Measurements from ENCODE around the gene LRP5.

Gene LRP5

GRCh38 chr11:68332186-68332585 is 19.8 kb downstream of the LRP5 start:
- ATAC-seq (ENCODE audit: low read depth) = no peak
- H3K36me3 ChIP-seq (ENCODE audit: low read depth) = no peaks in the 10 kb centered on the region; the same call in 1 of the 2 replicates
- H3K27me3 ChIP-seq (ENCODE audit: insufficient read depth, poor library complexity, severe bottlenecking) = no peaks in the 10 kb centered on the region
- TF ChIP-seq, protein P1, sequence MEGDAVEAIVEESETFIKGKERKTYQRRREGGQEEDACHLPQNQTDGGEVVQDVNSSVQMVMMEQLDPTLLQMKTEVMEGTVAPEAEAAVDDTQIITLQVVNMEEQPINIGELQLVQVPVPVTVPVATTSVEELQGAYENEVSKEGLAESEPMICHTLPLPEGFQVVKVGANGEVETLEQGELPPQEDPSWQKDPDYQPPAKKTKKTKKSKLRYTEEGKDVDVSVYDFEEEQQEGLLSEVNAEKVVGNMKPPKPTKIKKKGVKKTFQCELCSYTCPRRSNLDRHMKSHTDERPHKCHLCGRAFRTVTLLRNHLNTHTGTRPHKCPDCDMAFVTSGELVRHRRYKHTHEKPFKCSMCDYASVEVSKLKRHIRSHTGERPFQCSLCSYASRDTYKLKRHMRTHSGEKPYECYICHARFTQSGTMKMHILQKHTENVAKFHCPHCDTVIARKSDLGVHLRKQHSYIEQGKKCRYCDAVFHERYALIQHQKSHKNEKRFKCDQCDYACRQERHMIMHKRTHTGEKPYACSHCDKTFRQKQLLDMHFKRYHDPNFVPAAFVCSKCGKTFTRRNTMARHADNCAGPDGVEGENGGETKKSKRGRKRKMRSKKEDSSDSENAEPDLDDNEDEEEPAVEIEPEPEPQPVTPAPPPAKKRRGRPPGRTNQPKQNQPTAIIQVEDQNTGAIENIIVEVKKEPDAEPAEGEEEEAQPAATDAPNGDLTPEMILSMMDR (IDR thresholded peaks at IDR 0.05; ENCODE audit: poor library complexity, severe bottlenecking) = no peak
- peaks cover 5% of the 10 kb centered on the region for H3K4me1 ChIP-seq (ENCODE audit: insufficient read depth, poor library complexity, severe bottlenecking)
- no peaks in the 10 kb centered on the region for H3K9me3 ChIP-seq (ENCODE audit: severe bottlenecking)
- H3K27ac ChIP-seq (ENCODE audit: poor library complexity, severe bottlenecking) = no peak overlapping the region
- no peak for DNase-seq (ENCODE audit: low spot score)
- no peak overlapping the region for H3K4me3 ChIP-seq (ENCODE audit: severe bottlenecking)

- H3K4me3 ChIP-seq (ENCODE audit: severe bottlenecking) = no peak overlapping the region
- no peaks in the 10 kb centered on the region; the same call in 1 of the 2 replicates for H3K36me3 ChIP-seq (ENCODE audit: low read depth)
- TF ChIP-seq, protein P1 (IDR thresholded peaks at IDR 0.05; ENCODE audit: poor library complexity, severe bottlenecking) = no peak
- H3K9me3 ChIP-seq (ENCODE audit: severe bottlenecking) = no peaks in the 10 kb centered on the region
- DNase-seq (ENCODE audit: low spot score) (no peak), ATAC-seq (ENCODE audit: low read depth) (no peak)
- H3K27ac ChIP-seq (ENCODE audit: poor library complexity, severe bottlenecking) = no peak overlapping the region
- H3K4me1 ChIP-seq (ENCODE audit: insufficient read depth, poor library complexity, severe bottlenecking) = peaks cover 13% of the 10 kb centered on the region
- H3K27me3 ChIP-seq (ENCODE audit: insufficient read depth, poor library complexity, severe bottlenecking) = no peaks in the 10 kb centered on the region
Observed at GRCh38 chr11:68333173-68333572, 20.8 kb downstream of the LRP5 start.

GRCh38 chr11:68334923-68335322 is 22.5 kb downstream of the LRP5 start:
- H3K4me3 ChIP-seq (ENCODE audit: severe bottlenecking) = no peak overlapping the region
- no peak overlapping the region for H3K27ac ChIP-seq (ENCODE audit: poor library complexity, severe bottlenecking)
- peaks cover 17% of the 10 kb centered on the region for H3K4me1 ChIP-seq (ENCODE audit: insufficient read depth, poor library complexity, severe bottlenecking)
- no peaks in the 10 kb centered on the region for H3K36me3 ChIP-seq (ENCODE audit: low read depth)
- DNase-seq (ENCODE audit: low spot score) (no peak), ATAC-seq (ENCODE audit: low read depth) (no peak)
- H3K9me3 ChIP-seq (ENCODE audit: severe bottlenecking) = no peaks in the 10 kb centered on the region
- TF ChIP-seq, protein P1 (IDR thresholded peaks at IDR 0.05; ENCODE audit: poor library complexity, severe bottlenecking) = no peak
- H3K27me3 ChIP-seq (ENCODE audit: insufficient read depth, poor library complexity, severe bottlenecking) = no peaks in the 10 kb centered on the region

- DNase-seq (ENCODE audit: low spot score) (no peak), ATAC-seq (ENCODE audit: low read depth) (no peak)
- TF ChIP-seq, protein P1 (IDR thresholded peaks at IDR 0.05; ENCODE audit: poor library complexity, severe bottlenecking) = no peak
- Histone ChIP-seq H3K36me3 (ENCODE audit: low read depth) (no peaks in the 10 kb centered on the region), H3K9me3 (ENCODE audit: severe bottlenecking) (no peaks in the 10 kb centered on the region), H3K4me1 (ENCODE audit: insufficient read depth, poor library complexity, severe bottlenecking) (peaks cover 24% of the 10 kb centered on the region), H3K27ac (ENCODE audit: poor library complexity, severe bottlenecking) (no peak overlapping the region), H3K4me3 (ENCODE audit: severe bottlenecking) (no peak overlapping the region), H3K27me3 (ENCODE audit: insufficient read depth, poor library complexity, severe bottlenecking) (no peaks in the 10 kb centered on the region)
Observed at GRCh38 chr11:68335683-68336082, 23.3 kb downstream of the LRP5 start.

DNA sequence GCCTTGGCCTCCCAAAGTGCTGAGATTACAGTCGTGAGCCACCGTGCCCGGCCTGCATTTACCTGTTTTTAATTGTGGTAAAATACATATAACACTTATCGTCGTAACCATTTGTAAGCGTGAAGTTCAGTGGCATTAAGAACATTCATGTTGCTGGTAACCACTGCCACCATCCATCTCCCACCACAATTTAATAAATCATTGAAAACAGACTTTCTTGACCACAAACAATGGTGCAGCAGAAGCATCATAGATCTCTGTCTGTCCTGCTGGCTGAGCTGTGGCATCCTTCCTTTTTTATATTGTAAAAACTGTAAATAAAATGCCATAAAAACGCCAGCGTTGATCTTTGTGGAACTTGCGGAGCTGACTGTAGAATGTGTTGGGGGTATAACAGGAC is 24.3 kb downstream of the LRP5 start:
- Histone ChIP-seq H3K27ac (ENCODE audit: poor library complexity, severe bottlenecking) (peak overlapping the region; percentile 40), H3K9me3 (ENCODE audit: severe bottlenecking) (no peaks in the 10 kb centered on the region), H3K4me1 (ENCODE audit: insufficient read depth, poor library complexity, severe bottlenecking) (peaks cover 35% of the 10 kb centered on the region), H3K4me3 (ENCODE audit: severe bottlenecking) (no peak overlapping the region), H3K36me3 (ENCODE audit: low read depth) (no peaks in the 10 kb centered on the region), H3K27me3 (ENCODE audit: insufficient read depth, poor library complexity, severe bottlenecking) (no peaks in the 10 kb centered on the region)
- no peak for ATAC-seq (ENCODE audit: low read depth)
- TF ChIP-seq, protein P1 (IDR thresholded peaks at IDR 0.05; ENCODE audit: poor library complexity, severe bottlenecking) = no peak
- DNase-seq (ENCODE audit: low spot score) = no peak

Measured in RWPE2 (cell line).